ENCODE results near the gene CEACAM4. TPM values are rescaled to one million over a fixed set of nuclear protein-coding genes. Genes with fewer than 3 reads are reported as not detected.

CEACAM4 gene
- total and polyA plus RNA-seq, 4 donors = 2.1 to 30.0 (median 10.2) TPM

DNA sequence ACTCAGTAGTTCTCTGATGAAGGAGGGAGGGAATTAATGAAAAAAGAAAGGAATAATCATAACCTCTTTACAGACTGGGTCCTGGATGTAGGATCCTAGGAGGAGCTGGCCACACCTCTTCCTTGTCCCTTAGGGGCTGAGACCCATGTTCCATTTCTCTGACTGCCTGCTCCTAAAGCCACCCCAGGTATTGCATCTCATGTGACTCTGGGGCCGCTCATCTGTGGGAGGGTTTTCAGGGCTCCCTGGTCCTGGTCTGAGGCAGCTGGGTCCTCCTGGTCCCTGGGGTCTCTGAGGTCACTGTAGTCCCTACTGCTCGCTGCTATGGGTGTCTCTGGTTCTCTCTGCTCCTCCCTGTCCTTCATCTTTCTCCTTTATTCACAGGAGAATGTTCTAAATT is 48.0 kb downstream of the CEACAM4 start:
- peaks cover 0 to 10% (median 0%) of the 10 kb centered on the region in 4 donors for H3K9me3 ChIP-seq (ENCODE audit: control insufficient read depth in 4 of 4, insufficient read depth in 3 of 4, low read length in 3 of 4)
- no peak overlapping the region for H3K9ac ChIP-seq (ENCODE audit: insufficient read depth in 1 of 2, low read length in 2 of 2)
- no peaks in the 10 kb centered on the region for H3K36me3 ChIP-seq (ENCODE audit: control insufficient read depth in 4 of 4, insufficient read depth in 4 of 4, low read length in 4 of 4)
- DNase-seq (no peak), ATAC-seq (ENCODE audit: insufficient read depth, low FRiP score) (no peak)
- TF ChIP-seq, protein P1, sequence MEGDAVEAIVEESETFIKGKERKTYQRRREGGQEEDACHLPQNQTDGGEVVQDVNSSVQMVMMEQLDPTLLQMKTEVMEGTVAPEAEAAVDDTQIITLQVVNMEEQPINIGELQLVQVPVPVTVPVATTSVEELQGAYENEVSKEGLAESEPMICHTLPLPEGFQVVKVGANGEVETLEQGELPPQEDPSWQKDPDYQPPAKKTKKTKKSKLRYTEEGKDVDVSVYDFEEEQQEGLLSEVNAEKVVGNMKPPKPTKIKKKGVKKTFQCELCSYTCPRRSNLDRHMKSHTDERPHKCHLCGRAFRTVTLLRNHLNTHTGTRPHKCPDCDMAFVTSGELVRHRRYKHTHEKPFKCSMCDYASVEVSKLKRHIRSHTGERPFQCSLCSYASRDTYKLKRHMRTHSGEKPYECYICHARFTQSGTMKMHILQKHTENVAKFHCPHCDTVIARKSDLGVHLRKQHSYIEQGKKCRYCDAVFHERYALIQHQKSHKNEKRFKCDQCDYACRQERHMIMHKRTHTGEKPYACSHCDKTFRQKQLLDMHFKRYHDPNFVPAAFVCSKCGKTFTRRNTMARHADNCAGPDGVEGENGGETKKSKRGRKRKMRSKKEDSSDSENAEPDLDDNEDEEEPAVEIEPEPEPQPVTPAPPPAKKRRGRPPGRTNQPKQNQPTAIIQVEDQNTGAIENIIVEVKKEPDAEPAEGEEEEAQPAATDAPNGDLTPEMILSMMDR (IDR thresholded peaks at IDR 0.05; ENCODE audit: control extremely low read depth, extremely low read depth) = no peak
- no peaks in the 10 kb centered on the region for H3K27me3 ChIP-seq (ENCODE audit: control insufficient read depth in 3 of 3, insufficient read depth in 3 of 3, low read length in 2 of 3)
- H3K4me1 ChIP-seq (ENCODE audit: control insufficient read depth in 5 of 5, insufficient read depth in 5 of 5, low read length in 5 of 5) = peaks cover 0 to 3% (median 0%) of the 10 kb centered on the region in 5 donors
- H3K27ac ChIP-seq (ENCODE audit: low read depth in 1 of 2, low read length in 1 of 2) = no peak overlapping the region
- WGBS, 2 donors = 84 to 93% methylated on average over 2 of the region's 2 CpGs
- no peak overlapping the region for H3K4me3 ChIP-seq

DNA sequence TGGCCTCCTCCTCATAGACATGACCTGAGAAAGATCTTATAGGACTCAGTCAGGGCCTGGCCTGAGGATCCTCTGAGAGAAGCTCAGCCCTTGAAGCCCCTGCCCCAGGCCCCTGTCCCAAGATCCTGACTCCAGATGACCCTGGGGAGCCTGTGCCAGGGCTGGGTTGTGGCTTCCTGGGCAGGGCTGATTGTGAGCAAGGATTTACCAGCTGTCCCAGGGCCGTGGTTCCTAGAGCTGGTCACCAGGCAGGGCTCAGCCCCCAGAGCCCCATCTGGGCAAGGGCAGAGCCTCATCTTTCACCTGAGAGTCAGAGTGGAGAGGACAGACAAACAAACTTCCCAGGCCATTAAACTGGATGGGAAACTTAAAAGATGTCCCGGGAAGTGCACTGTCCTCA is 49.0 kb downstream of the CEACAM4 start:
- WGBS, 2 donors = 53 to 68% methylated on average over 2 of the region's 2 CpGs
- DNase-seq (no peak), ATAC-seq (ENCODE audit: insufficient read depth, low FRiP score) (no peak)
- peaks cover 0 to 3% (median 0%) of the 10 kb centered on the region in 5 donors for H3K4me1 ChIP-seq (ENCODE audit: control insufficient read depth in 5 of 5, insufficient read depth in 5 of 5, low read length in 5 of 5)
- H3K27ac ChIP-seq (ENCODE audit: low read depth in 1 of 2, low read length in 1 of 2) = no peak overlapping the region
- H3K9ac ChIP-seq (ENCODE audit: insufficient read depth in 1 of 2, low read length in 2 of 2) = no peak overlapping the region
- H3K36me3 ChIP-seq (ENCODE audit: control insufficient read depth in 4 of 4, insufficient read depth in 4 of 4, low read length in 4 of 4) = no peaks in the 10 kb centered on the region
- TF ChIP-seq, protein P1 (IDR thresholded peaks at IDR 0.05; ENCODE audit: control extremely low read depth, extremely low read depth) = no peak
- peaks cover 0 to 8% (median 0%) of the 10 kb centered on the region in 4 donors for H3K9me3 ChIP-seq (ENCODE audit: control insufficient read depth in 4 of 4, insufficient read depth in 3 of 4, low read length in 3 of 4)
- H3K4me3 ChIP-seq = no peak overlapping the region
- no peaks in the 10 kb centered on the region for H3K27me3 ChIP-seq (ENCODE audit: control insufficient read depth in 3 of 3, insufficient read depth in 3 of 3, low read length in 2 of 3)

DNA sequence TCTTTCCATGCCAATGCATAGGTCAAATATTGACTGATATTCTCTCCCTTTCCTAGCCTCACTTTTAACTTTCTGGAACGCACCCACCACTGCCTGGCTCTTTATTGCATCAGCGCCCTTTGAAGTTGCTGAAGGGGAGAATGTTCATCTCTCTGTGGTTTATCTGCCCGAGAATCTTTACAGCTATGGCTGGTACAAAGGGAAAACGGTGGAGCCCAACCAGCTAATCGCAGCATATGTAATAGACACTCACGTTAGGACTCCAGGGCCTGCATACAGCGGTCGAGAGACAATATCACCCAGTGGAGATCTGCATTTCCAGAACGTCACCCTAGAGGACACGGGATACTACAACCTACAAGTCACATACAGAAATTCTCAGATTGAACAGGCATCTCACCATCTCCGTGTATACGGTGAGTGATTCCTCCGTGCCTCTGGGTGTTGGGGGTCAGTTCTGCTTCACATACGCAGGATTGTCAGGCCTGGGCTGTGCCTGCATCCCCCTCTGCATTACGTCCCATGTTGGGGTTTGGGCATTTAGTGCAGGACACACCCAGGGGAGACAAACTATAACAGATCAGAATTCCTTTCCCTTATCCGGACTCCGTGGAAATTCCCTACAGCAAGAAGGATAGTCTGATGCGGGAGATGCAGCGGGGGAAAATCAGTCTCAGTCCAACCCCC is 49.6 kb downstream of the CEACAM4 start:
- TF ChIP-seq, protein P1 (IDR thresholded peaks at IDR 0.05; ENCODE audit: control extremely low read depth, extremely low read depth) = no peak

More for the DNA sequence above, 49.6 kb downstream of the CEACAM4 start:
- ATAC-seq (ENCODE audit: insufficient read depth, low FRiP score) (no peak), DNase-seq (no peak)
- H3K4me3 ChIP-seq = no peak overlapping the region
- no peaks in the 10 kb centered on the region for H3K36me3 ChIP-seq (ENCODE audit: control insufficient read depth in 4 of 4, insufficient read depth in 4 of 4, low read length in 4 of 4)
- peaks cover 0 to 3% (median 0%) of the 10 kb centered on the region in 5 donors for H3K4me1 ChIP-seq (ENCODE audit: control insufficient read depth in 5 of 5, insufficient read depth in 5 of 5, low read length in 5 of 5)
- H3K27ac ChIP-seq (ENCODE audit: low read depth in 1 of 2, low read length in 1 of 2) = no peak overlapping the region
- 83 to 85% methylated on average over 19 of the region's 19 CpGs for WGBS, 2 donors
- H3K9ac ChIP-seq (ENCODE audit: insufficient read depth in 1 of 2, low read length in 2 of 2) = no peak overlapping the region
- H3K27me3 ChIP-seq (ENCODE audit: control insufficient read depth in 3 of 3, insufficient read depth in 3 of 3, low read length in 2 of 3) = no peaks in the 10 kb centered on the region
- peaks cover 0 to 4% (median 0%) of the 10 kb centered on the region in 4 donors for H3K9me3 ChIP-seq (ENCODE audit: control insufficient read depth in 4 of 4, insufficient read depth in 3 of 4, low read length in 3 of 4)

Measured in lung (tissue), 12 donors.